Measurements from ENCODE around the gene CLNK. TPM values are rescaled to one million over a fixed set of nuclear protein-coding genes. Genes with fewer than 3 reads are reported as not detected.

CLNK gene
- total RNA-seq, 4 donors from 2014 or later = not detected

- Histone ChIP-seq H3K27ac (no peak overlapping the region), H3K9me3 (no peaks in the 10 kb centered on the region), H3K4me1 (no peaks in the 10 kb centered on the region), H3K36me3 (no peaks in the 10 kb centered on the region), H3K4me3 (replicated peaks in 1 of 3) (no peak overlapping the region), H3K27me3 (no peaks in the 10 kb centered on the region)
- DNase-seq = no peak
- TF ChIP-seq POLR2A (IDR thresholded peaks at IDR 0.05) (no peak), CTCF (IDR thresholded peaks at IDR 0.05) (no peak)
- intact Hi-C loops (cut with DNase I) = no loop called here
- WGBS, 2 donors = 97 to 98% methylated on average over 1 of the region's 1 CpG
These were observed 10.3 kb upstream of the CLNK start for GRCh38 chr4:10694828-10695209.

GRCh38 chr4:10694151-10694827, 9.7 kb upstream of the CLNK start:
- no peaks in the 10 kb centered on the region for H3K27me3 ChIP-seq
- H3K36me3 ChIP-seq = no peaks in the 10 kb centered on the region
- DNase-seq = no peak
- intact Hi-C loops (cut with DNase I) = no loop called here
- WGBS, 2 donors = 90 to 93% methylated on average over 6 of the region's 6 CpGs
- no peak overlapping the region for H3K27ac ChIP-seq
- no peaks in the 10 kb centered on the region for H3K4me1 ChIP-seq
- TF ChIP-seq POLR2A (IDR thresholded peaks at IDR 0.05) (no peak), CTCF (IDR thresholded peaks at IDR 0.05) (no peak)
- H3K4me3 ChIP-seq (replicated peaks in 1 of 3) = no peak overlapping the region
- no peaks in the 10 kb centered on the region for H3K9me3 ChIP-seq

GRCh38 chr4:10691651-10692050, 7.1 kb upstream of the CLNK start:
- H3K27ac ChIP-seq = no peak overlapping the region
- H3K36me3 ChIP-seq = no peaks in the 10 kb centered on the region
- H3K9me3 ChIP-seq = no peaks in the 10 kb centered on the region
- 74 to 78% methylated on average over 2 of the region's 2 CpGs for WGBS, 2 donors
- H3K4me3 ChIP-seq (replicated peaks in 1 of 3) = no peak overlapping the region
- DNase-seq = no peak
- intact Hi-C loops (cut with DNase I) = no loop called here
- no peaks in the 10 kb centered on the region for H3K4me1 ChIP-seq
- TF ChIP-seq POLR2A (IDR thresholded peaks at IDR 0.05) (no peak), CTCF (IDR thresholded peaks at IDR 0.05) (no peak)
- no peaks in the 10 kb centered on the region for H3K27me3 ChIP-seq

- Histone ChIP-seq H3K4me1 (no peaks in the 10 kb centered on the region), H3K4me3 (replicated peaks in 1 of 3) (no peak overlapping the region), H3K27ac (no peak overlapping the region), H3K36me3 (no peaks in the 10 kb centered on the region), H3K27me3 (no peaks in the 10 kb centered on the region), H3K9me3 (no peaks in the 10 kb centered on the region)
- intact Hi-C loops (cut with DNase I) = no loop called here
- no peak for DNase-seq
- TF ChIP-seq POLR2A (IDR thresholded peaks at IDR 0.05) = no peak
- TF ChIP-seq CTCF (IDR thresholded peaks at IDR 0.05) = no peak
- WGBS, 2 donors = 93 to 95% methylated on average over 8 of the region's 8 CpGs
These were observed 5.8 kb upstream of the CLNK start for GRCh38 chr4:10690185-10690907.

- TF ChIP-seq POLR2A (IDR thresholded peaks at IDR 0.05) (no peak), CTCF (IDR thresholded peaks at IDR 0.05) (no peak)
- no peak overlapping the region for H3K4me3 ChIP-seq (replicated peaks in 1 of 3)
- H3K27ac ChIP-seq = no peak overlapping the region
- intact Hi-C loops (cut with DNase I) = no loop called here
- no peaks in the 10 kb centered on the region for H3K27me3 ChIP-seq
- no peak for DNase-seq
- no peaks in the 10 kb centered on the region for H3K36me3 ChIP-seq
- 79 to 85% methylated on average over 6 of the region's 6 CpGs for WGBS, 2 donors
- H3K4me1 ChIP-seq = no peaks in the 10 kb centered on the region
- no peaks in the 10 kb centered on the region for H3K9me3 ChIP-seq
These were observed 4.3 kb upstream of the CLNK start for GRCh38 chr4:10688846-10689245.
